Measurements from ENCODE around the gene PDGFRB. TPM values are rescaled to one million over a fixed set of nuclear protein-coding genes. Genes with fewer than 3 reads are reported as not detected.

PDGFRB gene
- total RNA-seq, 1 experiment from 2014 or later, result not detected

GRCh38 chr5:150082374-150082773 lies 73.3 kb downstream of the PDGFRB start:
- ChIA-PET POLR2A (ENCODE audit: unreplicated experiment) (interaction anchor here (0.7 kb wide), 1 partner anchor 38 kb away, joined by 3 read pairs; no protein-coding TSS in a partner anchor), CTCF (no interaction called here)
- Histone ChIP-seq H2AFZ (no peak overlapping the region), H3K4me3 (no peak overlapping the region), H3K27ac (no peak overlapping the region), H3K27me3 (ENCODE audit: insufficient read depth, low read depth) (peaks cover 13% of the 10 kb centered on the region; the same call in 1 of the 2 replicates), H3K4me1 (replicated peaks; ENCODE audit: insufficient read depth) (no peaks in the 10 kb centered on the region), H3K4me2 (no peak overlapping the region), H3K79me2 (ENCODE audit: low read depth) (no peaks in the 10 kb centered on the region), H3K36me3 (ENCODE audit: low read depth) (no peaks in the 10 kb centered on the region), H4K20me1 (ENCODE audit: insufficient read depth) (no peaks in the 10 kb centered on the region), H3F3A (ENCODE audit: insufficient read depth, low read depth) (no peaks in the 10 kb centered on the region), H3K9me2 (ENCODE audit: insufficient read depth) (no peaks in the 10 kb centered on the region), H3K9me3 (ENCODE audit: insufficient read depth, low read depth) (no peaks in the 10 kb centered on the region)
- no TSS peak for BruUV-seq (replicated peaks)
- intact Hi-C loops (cut with micrococcal nuclease; ENCODE audit: unreplicated experiment), result no loop called here
- TF ChIP-seq CTCF (conservative IDR thresholded peaks at IDR 0.05), result no peak
- no peak for TF ChIP-seq EZH2 (IDR thresholded peaks at IDR 0.05; ENCODE audit: low read depth)
- no peak for DNase-seq

GRCh38 chr5:150081541-150082283 lies 73.9 kb downstream of the PDGFRB start:
- Histone ChIP-seq H2AFZ (no peak overlapping the region), H3K27me3 (ENCODE audit: insufficient read depth, low read depth) (peaks cover 10% of the 10 kb centered on the region; the same call in 1 of the 2 replicates), H3K36me3 (ENCODE audit: low read depth) (no peaks in the 10 kb centered on the region), H3K4me3 (no peak overlapping the region), H3K9me2 (ENCODE audit: insufficient read depth) (no peaks in the 10 kb centered on the region), H3K4me1 (replicated peaks; ENCODE audit: insufficient read depth) (no peaks in the 10 kb centered on the region), H3K27ac (no peak overlapping the region), H4K20me1 (ENCODE audit: insufficient read depth) (no peaks in the 10 kb centered on the region), H3K9me3 (ENCODE audit: insufficient read depth, low read depth) (no peaks in the 10 kb centered on the region), H3K4me2 (no peak overlapping the region), H3F3A (ENCODE audit: insufficient read depth, low read depth) (no peaks in the 10 kb centered on the region), H3K79me2 (ENCODE audit: low read depth) (no peaks in the 10 kb centered on the region)
- ChIA-PET POLR2A (ENCODE audit: unreplicated experiment) (no interaction called here), CTCF (no interaction called here)
- BruUV-seq (replicated peaks), result no TSS peak
- no peak for DNase-seq
- intact Hi-C loops (cut with micrococcal nuclease; ENCODE audit: unreplicated experiment), result no loop called here
- no peak for TF ChIP-seq EZH2 (IDR thresholded peaks at IDR 0.05; ENCODE audit: low read depth)
- TF ChIP-seq CTCF (conservative IDR thresholded peaks at IDR 0.05), result no peak

GRCh38 chr5:150080696-150081435 lies 74.8 kb downstream of the PDGFRB start:
- DNase-seq, result no peak
- peaks cover 12% of the 10 kb centered on the region; the same call in 1 of the 2 replicates for H3K27me3 ChIP-seq (ENCODE audit: insufficient read depth, low read depth)
- H4K20me1 ChIP-seq (ENCODE audit: insufficient read depth), result no peaks in the 10 kb centered on the region
- ChIA-PET POLR2A (ENCODE audit: unreplicated experiment) (no interaction called here), CTCF (no interaction called here)
- no peaks in the 10 kb centered on the region for H3K9me2 ChIP-seq (ENCODE audit: insufficient read depth)
- no peaks in the 10 kb centered on the region for H3K79me2 ChIP-seq (ENCODE audit: low read depth)
- intact Hi-C loops (cut with micrococcal nuclease; ENCODE audit: unreplicated experiment), result no loop called here
- no peak overlapping the region for H3K27ac ChIP-seq
- H3K36me3 ChIP-seq (ENCODE audit: low read depth), result no peaks in the 10 kb centered on the region
- no peaks in the 10 kb centered on the region for H3K9me3 ChIP-seq (ENCODE audit: insufficient read depth, low read depth)
- H2AFZ ChIP-seq, result no peak overlapping the region
- TF ChIP-seq CTCF (conservative IDR thresholded peaks at IDR 0.05), result no peak
- TF ChIP-seq EZH2 (IDR thresholded peaks at IDR 0.05; ENCODE audit: low read depth), result no peak
- no peaks in the 10 kb centered on the region for H3K4me1 ChIP-seq (replicated peaks; ENCODE audit: insufficient read depth)
- no peak overlapping the region for H3K4me2 ChIP-seq
- BruUV-seq (replicated peaks), result no TSS peak
- H3K4me3 ChIP-seq, result no peak overlapping the region
- H3F3A ChIP-seq (ENCODE audit: insufficient read depth, low read depth), result no peaks in the 10 kb centered on the region

Measured in PC-9 (cell line).